Stomach (tissue), 9 donors: Measurements from ENCODE around the gene ACTN4. TPM values are rescaled to one million over a fixed set of nuclear protein-coding genes. Genes with fewer than 3 reads are reported as not detected.

Source experiments
- DNase-seq, 2 donors: peaks; one replicate each; pipeline versions ENCODE4 v3.0.0 to v3.0.0-alpha.2; 2013 to 2019
- H3K27ac ChIP-seq, 5 donors: fragments of 200-600 bp in 4 of 5; sonication (generic) in 4 of 5; one replicate each; pipeline ENCODE4 v1.5.1; 2013 to 2019; ENCODE audit warnings: mild to moderate bottlenecking in 1 of 5, moderate library complexity in 1 of 5
- H3K27me3 ChIP-seq, 3 donors: fragments of 200-600 bp; sonication (generic); one replicate each; pipeline ENCODE4 v1.5.1; 2017 to 2019; ENCODE audit warnings: mixed run types in 1 of 3
- H3K36me3 ChIP-seq, 4 donors: fragments of 200-600 bp; sonication (generic); 1 replicate in 3 of 4; 2 replicates in 1 of 4; pipeline ENCODE4 v1.5.1; 2016 to 2019
- H3K4me1 ChIP-seq, 4 donors: fragments of 200-600 bp; sonication (generic); one replicate each; pipeline ENCODE4 v1.5.1; 2016 to 2019
- H3K4me3 ChIP-seq, 4 donors: fragments of 200-600 bp; sonication (generic) in 3 of 4; one replicate each; pipeline ENCODE4 v1.5.1; 2016 to 2019; ENCODE audit warnings: mild to moderate bottlenecking in 1 of 4
- H3K9me3 ChIP-seq, 4 donors: fragments of 200-600 bp; sonication (generic); one replicate each; pipeline ENCODE4 v1.5.1; 2016 to 2019
- EP300 ChIP-seq: sonication (generic); formaldehyde crosslinking; IDR thresholded peaks from one replicate; pipeline ENCODE4 v1.6.1; 2017; ENCODE audit warnings: antibody characterized with exemption
- POLR2A ChIP-seq, 4 donors: fragments of 450-650 bp; IDR thresholded peaks; one replicate each; pipeline ENCODE4 v1.6.1; 2016; ENCODE audit warnings: antibody characterized with exemption in 4 of 4, control low read depth in 2 of 4, mild to moderate bottlenecking in 1 of 4, moderate library complexity in 1 of 4
- POLR2AphosphoS5 ChIP-seq, 3 donors: sonication (generic); formaldehyde crosslinking; IDR thresholded peaks; one replicate each; pipeline ENCODE4 v1.6.1; 2016; ENCODE audit warnings: antibody characterized with exemption in 3 of 3
- WGBS, 5 donors: extraction: QIAGEN DNeasy Blood & Tissue Kit in 3 of 5; methylation state at CpG; one replicate each; pipeline versions ENCODE4 v1.1.5 to v1.1.7; 2013 to 2018; 5-methylcytosine and 5-hydroxymethylcytosine counted together
- intact Hi-C: fragments of 100-400 bp; cut with DNase I; formaldehyde crosslinking; loops from one replicate; pipeline ENCODE4 v1.15.1; 2023; ENCODE audit warnings: low total_unique reads
- polyA plus RNA-seq, 3 donors: library from polyadenylated mRNA; stranded (reverse); fragments of 200-250 nt; gene quantifications; one replicate each; pipeline ENCODE4 v1.2.3, GENCODE V29; 2013
- total RNA-seq, 5 donors: library from RNA; depleted of rRNA; stranded (reverse); fragments of >200 nt; gene quantifications; one replicate each; pipeline versions ENCODE4 v1.1.0 to v1.2.3, GENCODE V29; 2014 to 2016
- TF ChIP-seq, protein P1 (sequence below), 7 experiments: fragments of 450-650 bp in 4 of 7; fragments of 200-600 bp in 3 of 7; sonication (generic) in 3 of 7; IDR thresholded peaks; one replicate each; pipeline ENCODE4 v1.5.1; 2016 to 2019; ENCODE audit warnings: antibody characterized with exemption in 7 of 7, control low read depth in 2 of 7, mild to moderate bottlenecking in 1 of 7
- donor health status: healthy with polysubstance abuse.
- donor health status: Bipolar disorder and iron deficiency.
- donor health status: healthy.

ACTN4 gene
- total and polyA plus RNA-seq, 8 donors, result 55.3 to 343 (median 261) TPM

DNA sequence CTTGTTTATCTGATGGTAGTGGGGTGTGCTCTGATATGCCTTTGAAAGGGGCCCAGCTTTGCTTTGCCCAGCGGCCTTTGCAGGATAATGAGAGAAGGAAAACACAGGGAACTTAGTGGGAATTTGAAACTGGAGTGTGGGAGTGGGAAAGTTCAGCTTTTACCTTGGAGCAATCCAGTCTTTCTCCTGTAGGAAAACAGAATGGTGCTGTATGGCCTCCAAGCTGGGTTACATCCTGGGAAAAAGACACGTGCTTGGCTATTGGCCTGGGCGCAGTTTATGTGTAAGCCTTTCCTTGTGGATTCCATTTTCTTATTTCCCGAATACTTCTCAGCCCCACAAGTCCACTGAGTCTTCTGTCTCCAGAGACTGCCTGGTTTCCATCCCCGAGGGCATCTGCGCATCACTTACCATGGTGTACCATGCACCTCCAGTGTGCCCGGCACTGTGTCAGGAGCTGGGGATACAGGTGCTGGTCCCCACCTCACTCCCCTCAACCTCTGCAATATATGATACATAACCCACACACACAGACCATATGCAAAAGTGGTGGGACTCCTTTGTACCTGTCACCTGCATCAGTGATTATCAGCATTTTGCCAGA lies 31.5 kb downstream of the ACTN4 start:
- intact Hi-C loops, result no loop called here
- Histone ChIP-seq H3K9me3 (no peaks in the 10 kb centered on the region), H3K4me3 (no peak overlapping the region), H3K36me3 (peaks cover 0 to 21% (median 10%) of the 10 kb centered on the region in 4 donors), H3K27ac (peak overlapping the region in 4 of 5 donors; percentile 89 to 96 (median 92)), H3K4me1 (peaks cover 74 to 100% (median 92%) of the 10 kb centered on the region in 4 donors), H3K27me3 (no peaks in the 10 kb centered on the region)
- DNase-seq, result no peak
- WGBS, 5 donors, result 61 to 78% (median 75%) methylated on average over 7 of the region's 7 CpGs
- TF ChIP-seq, protein P1, sequence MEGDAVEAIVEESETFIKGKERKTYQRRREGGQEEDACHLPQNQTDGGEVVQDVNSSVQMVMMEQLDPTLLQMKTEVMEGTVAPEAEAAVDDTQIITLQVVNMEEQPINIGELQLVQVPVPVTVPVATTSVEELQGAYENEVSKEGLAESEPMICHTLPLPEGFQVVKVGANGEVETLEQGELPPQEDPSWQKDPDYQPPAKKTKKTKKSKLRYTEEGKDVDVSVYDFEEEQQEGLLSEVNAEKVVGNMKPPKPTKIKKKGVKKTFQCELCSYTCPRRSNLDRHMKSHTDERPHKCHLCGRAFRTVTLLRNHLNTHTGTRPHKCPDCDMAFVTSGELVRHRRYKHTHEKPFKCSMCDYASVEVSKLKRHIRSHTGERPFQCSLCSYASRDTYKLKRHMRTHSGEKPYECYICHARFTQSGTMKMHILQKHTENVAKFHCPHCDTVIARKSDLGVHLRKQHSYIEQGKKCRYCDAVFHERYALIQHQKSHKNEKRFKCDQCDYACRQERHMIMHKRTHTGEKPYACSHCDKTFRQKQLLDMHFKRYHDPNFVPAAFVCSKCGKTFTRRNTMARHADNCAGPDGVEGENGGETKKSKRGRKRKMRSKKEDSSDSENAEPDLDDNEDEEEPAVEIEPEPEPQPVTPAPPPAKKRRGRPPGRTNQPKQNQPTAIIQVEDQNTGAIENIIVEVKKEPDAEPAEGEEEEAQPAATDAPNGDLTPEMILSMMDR (IDR thresholded peaks at IDR 0.05), result no peak
- TF ChIP-seq EP300 (no peak), POLR2AphosphoS5 (IDR thresholded peaks at IDR 0.05) (no peak), POLR2A (IDR thresholded peaks at IDR 0.05) (no peak)

DNA sequence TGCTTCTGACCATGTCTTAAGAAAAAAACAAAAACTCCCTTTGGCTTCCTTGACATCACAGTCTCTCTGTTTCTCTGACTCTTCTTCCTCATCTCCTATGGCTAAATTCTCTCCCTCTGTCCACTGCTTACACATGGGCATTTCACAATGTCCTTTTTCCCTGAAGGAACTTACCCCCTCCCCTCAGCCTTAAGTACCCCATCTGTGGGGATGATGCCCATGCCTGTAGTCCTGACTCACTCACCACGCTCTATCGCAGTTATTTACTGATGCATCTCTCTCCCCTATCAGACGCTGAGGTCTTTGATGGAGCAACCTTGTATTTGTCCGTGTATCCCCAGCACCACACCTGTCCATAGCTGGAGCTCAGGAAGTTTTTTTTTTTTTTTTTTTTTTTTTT lies 32.4 kb downstream of the ACTN4 start:
- Histone ChIP-seq H3K4me3 (no peak overlapping the region), H3K4me1 (peaks cover 77 to 100% (median 93%) of the 10 kb centered on the region in 4 donors), H3K27me3 (no peaks in the 10 kb centered on the region), H3K9me3 (no peaks in the 10 kb centered on the region), H3K36me3 (peaks cover 0 to 21% (median 10%) of the 10 kb centered on the region in 4 donors), H3K27ac (peak overlapping the region in 4 of 5 donors; percentile 89 to 96 (median 92))
- intact Hi-C loops, result no loop called here
- no peak for DNase-seq
- TF ChIP-seq, protein P1 (IDR thresholded peaks at IDR 0.05), result no peak
- no peak for TF ChIP-seq POLR2AphosphoS5 (IDR thresholded peaks at IDR 0.05)
- TF ChIP-seq POLR2A (IDR thresholded peaks at IDR 0.05), result no peak
- no peak for TF ChIP-seq EP300
- 61 to 70% (median 63%) methylated on average over 4 of the region's 4 CpGs for WGBS, 5 donors

DNA sequence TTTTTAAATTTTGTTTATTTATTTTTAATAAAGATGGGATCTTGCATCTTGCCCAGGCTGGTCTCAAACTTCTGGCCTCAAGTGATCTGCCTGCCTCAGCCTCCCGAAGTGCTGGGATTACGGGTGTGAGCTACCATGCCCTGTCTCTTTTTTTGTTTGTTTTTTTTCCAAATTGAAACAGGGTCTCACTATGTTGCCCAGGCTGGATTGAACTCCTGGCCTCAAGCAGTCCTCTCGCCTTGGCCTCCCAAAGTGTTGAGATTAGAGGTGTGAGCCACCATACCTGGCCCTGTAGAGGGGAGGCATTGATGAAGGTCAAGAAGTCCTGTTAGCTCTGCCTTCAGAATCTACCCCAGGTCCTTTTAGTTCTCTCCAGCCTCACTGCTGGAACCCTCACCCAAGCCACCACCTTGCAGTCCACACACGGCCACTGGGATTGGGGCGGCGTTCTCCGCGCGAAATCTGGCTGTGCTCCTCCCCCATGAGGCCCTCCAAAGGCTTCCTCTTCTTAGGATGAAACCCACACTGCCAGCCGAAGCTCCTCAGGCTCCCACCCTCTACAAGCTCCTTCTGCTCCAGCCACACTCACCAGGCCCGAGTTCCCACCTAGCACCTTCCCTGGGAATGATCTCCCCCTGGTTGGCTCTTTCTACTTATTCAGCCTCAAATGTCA lies 34.9 kb downstream of the ACTN4 start:
- no peaks in the 10 kb centered on the region for H3K9me3 ChIP-seq
- TF ChIP-seq POLR2AphosphoS5 (IDR thresholded peaks at IDR 0.05), result no peak
- TF ChIP-seq POLR2A (IDR thresholded peaks at IDR 0.05), result no peak
- TF ChIP-seq, protein P1 (IDR thresholded peaks at IDR 0.05), result no peak
- no peak for TF ChIP-seq EP300
- no peak for DNase-seq
- WGBS, 5 donors, result 91 to 96% (median 94%) methylated on average over 11 of the region's 11 CpGs
- no peak overlapping the region for H3K4me3 ChIP-seq
- H3K36me3 ChIP-seq, result peaks cover 0 to 13% (median 8%) of the 10 kb centered on the region in 4 donors
- peak overlapping the region; percentile 87 to 96 (median 92) for H3K27ac ChIP-seq
- H3K27me3 ChIP-seq, result no peaks in the 10 kb centered on the region
- H3K4me1 ChIP-seq, result peaks cover 79 to 100% (median 93%) of the 10 kb centered on the region in 4 donors
- intact Hi-C loops, result no loop called here

DNA sequence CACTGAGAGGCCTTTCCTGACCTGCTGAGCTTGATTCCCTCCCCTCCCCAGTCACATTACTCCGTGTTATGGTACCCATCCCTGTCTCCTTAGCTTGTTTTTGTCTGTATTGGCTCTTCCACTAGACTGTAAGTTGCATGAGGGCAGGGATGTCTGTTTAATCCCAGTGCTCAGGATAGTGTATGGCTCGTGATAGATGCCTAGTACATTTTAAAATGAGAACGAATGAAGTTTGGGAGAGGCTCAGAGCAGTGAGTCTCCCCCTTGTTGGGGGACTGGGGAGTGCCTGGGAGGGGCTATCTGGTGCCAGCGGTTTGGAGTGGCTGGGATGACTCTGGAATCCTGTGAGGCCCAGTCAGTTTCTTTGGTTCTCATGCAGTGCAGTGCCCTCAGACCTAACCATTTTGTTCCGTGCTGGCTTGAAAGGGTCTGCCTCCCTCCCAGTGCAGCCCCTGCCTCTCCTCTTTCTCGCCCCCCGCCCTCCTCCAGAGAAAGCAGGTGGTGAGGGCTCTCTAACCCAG lies 35.5 kb downstream of the ACTN4 start:
- 70 to 85% (median 81%) methylated on average over 7 of the region's 7 CpGs for WGBS, 5 donors
- Histone ChIP-seq H3K36me3 (peaks cover 0 to 8% (median 6%) of the 10 kb centered on the region in 4 donors), H3K4me1 (peaks cover 76 to 99% (median 88%) of the 10 kb centered on the region in 4 donors), H3K27ac (peak overlapping the region; percentile 87 to 96 (median 92)), H3K9me3 (no peaks in the 10 kb centered on the region), H3K4me3 (no peak overlapping the region), H3K27me3 (no peaks in the 10 kb centered on the region)
- intact Hi-C loops, result no loop called here
- DNase-seq, result no peak
- TF ChIP-seq POLR2A (IDR thresholded peaks at IDR 0.05) (no peak), EP300 (no peak), POLR2AphosphoS5 (IDR thresholded peaks at IDR 0.05) (no peak)
- TF ChIP-seq, protein P1 (IDR thresholded peaks at IDR 0.05), result no peak
